AG09309 (cell line): ENCODE data around the gene TPBGL.

Experiments
- DNase-seq: peaks from one replicate; pipeline ENCODE4 v3.0.0-alpha.2; 2010; ENCODE audit warnings: low read depth
- H3K4me3 ChIP-seq: 2 replicates; pipeline ENCODE4 v1.5.1; 2011; ENCODE audit warnings: mild to moderate bottlenecking, low read depth, low read length, moderate library complexity; ENCODE audit not compliant: control insufficient read depth
- CTCF ChIP-seq: IDR thresholded peaks from 2 replicates; pipeline ENCODE4 v1.5.1; 2011; ENCODE audit warnings: mild to moderate bottlenecking, low read depth, low read length, inconsistent platforms; ENCODE audit not compliant: insufficient read depth, control insufficient read depth; ENCODE audit errors: missing control alignments

Gene TPBGL

GRCh38 chr11:75275581-75275980, 35.0 kb downstream of the TPBGL start:
- TF ChIP-seq CTCF: no peak
- H3K4me3 ChIP-seq: no peak overlapping the region
- DNase-seq: no peak

- DNase-seq: no peak
- no peak overlapping the region for H3K4me3 ChIP-seq
- TF ChIP-seq CTCF: no peak
These were observed 35.6 kb downstream of the TPBGL start for GRCh38 chr11:75276186-75276585.

- TF ChIP-seq CTCF: no peak
- DNase-seq: no peak
- no peak overlapping the region for H3K4me3 ChIP-seq
These were observed 36.1 kb downstream of the TPBGL start for GRCh38 chr11:75276686-75277085.

- TF ChIP-seq CTCF: no peak
- no peak for DNase-seq
- H3K4me3 ChIP-seq: no peak overlapping the region
These were observed 36.7 kb downstream of the TPBGL start for GRCh38 chr11:75277211-75277805.

- no peak for DNase-seq
- no peak for TF ChIP-seq CTCF
- H3K4me3 ChIP-seq: no peak overlapping the region
These were observed 37.6 kb downstream of the TPBGL start for GRCh38 chr11:75277991-75278790.

GRCh38 chr11:75279273-75279672, 38.7 kb downstream of the TPBGL start:
- no peak overlapping the region for H3K4me3 ChIP-seq
- TF ChIP-seq CTCF: no peak
- no peak for DNase-seq

- peak; percentile 97 for TF ChIP-seq CTCF
- H3K4me3 ChIP-seq: no peak overlapping the region
- DNase-seq: no peak
These were observed 39.7 kb downstream of the TPBGL start for GRCh38 chr11:75280227-75280701.
